K562 (cell line): ENCODE measurements around the gene DEPP1. TPM values are rescaled to one million over a fixed set of nuclear protein-coding genes. Genes with fewer than 3 reads are reported as not detected.
A peak's percentile ranks its signal among the peaks of the same experiment; 100 is the strongest.

Experiments
- JUN ChIP-seq, 2 experiments: sonication (generic) in 1 of 2; formaldehyde crosslinking in 1 of 2; IDR thresholded peaks; 2 replicates each; pipeline versions ENCODE4 v1.6.1 to v1.8.0; 2012 to 2022; ENCODE audit warnings: borderline replicate concordance in 2 of 2, mild to moderate bottlenecking in 2 of 2, improper control_type of control experiment in 1 of 2, low read depth in 1 of 2, low read length in 1 of 2, missing genetic modification reagents in 1 of 2
- MEF2A ChIP-seq: IDR thresholded peaks from 2 replicates; pipeline ENCODE4 v1.6.1; 2011; ENCODE audit warnings: low read depth, mild to moderate bottlenecking, low read length, moderate library complexity; ENCODE audit not compliant: control insufficient read depth
- SMAD3 ChIP-seq: fragments of 450-650 bp; formaldehyde crosslinking; conservative IDR thresholded peaks from 2 replicates; pipeline ENCODE4 v1.4.0; 2020; ENCODE audit warnings: mild to moderate bottlenecking
- ZBTB17 ChIP-seq: fragments of 450-650 bp; formaldehyde crosslinking; IDR thresholded peaks from 2 replicates; pipeline ENCODE4 v1.4.0; 2020; ENCODE audit warnings: mild to moderate bottlenecking
- ZNF12 ChIP-seq: sonication (generic); formaldehyde crosslinking; IDR thresholded peaks from 2 replicates; pipeline ENCODE4 v1.4.0; 2020; ENCODE audit warnings: mild to moderate bottlenecking, missing genetic modification reagents
- ZNF318 ChIP-seq, 2 experiments: fragments of 450-650 bp; IDR thresholded peaks; 2 replicates each; pipeline ENCODE4 v1.6.1; 2016; ENCODE audit warnings: mild to moderate bottlenecking in 2 of 2, borderline replicate concordance in 1 of 2, low read depth in 1 of 2, moderate library complexity in 1 of 2
- ZNF830 ChIP-seq: fragments of 250-450 bp; sonication (Bioruptor Pico); IDR thresholded peaks from 2 replicates; pipeline ENCODE4 v1.5.0; 2021; ENCODE audit warnings: mild to moderate bottlenecking
- polyA plus RNA-seq, 8 experiments: library from polyadenylated mRNA; depleted of rRNA in 4 of 8; stranded (reverse) in 5 of 8; unstranded in 3 of 8; fragments of >200 nt; fragmentation: Nextera tagmentation in 2 of 8; fragmentation: Illumina TruSeq in 1 of 8; extraction: Ambion mirVana in 2 of 8; extraction: Trizol in 1 of 8; gene quantifications; 2 replicates each; pipeline versions ENCODE4 v1.2.1 to v1.2.3, GENCODE V29; 2011 to 2014; ENCODE audit warnings: inconsistent platforms in 1 of 8, missing spikeins in 1 of 8
- total RNA-seq, 7 experiments: library from RNA; depleted of rRNA in 6 of 7; stranded (reverse); fragments of >200 nt in 6 of 7; fragmentation: Illumina TruSeq in 2 of 7; extraction: Trizol in 2 of 7; gene quantifications; 2 replicates each; pipeline versions ENCODE4 v1.2.1 to v1.2.3, GENCODE V29; 2011 to 2021; ENCODE audit warnings: low replicate concordance in 1 of 7
- TF ChIP-seq, protein P1 (sequence below): conservative IDR thresholded peaks from 2 replicates; pipeline ENCODE4 v1.6.1; 2011; ENCODE audit warnings: low read depth, mild to moderate bottlenecking, low read length; ENCODE audit not compliant: control insufficient read depth
- TF ChIP-seq, protein P2 (sequence below): fragments of 450-650 bp; formaldehyde crosslinking; IDR thresholded peaks from 2 replicates; pipeline ENCODE4 v1.4.0; 2022; ENCODE audit warnings: missing genetic modification characterization

DEPP1 gene
- total and polyA plus RNA-seq, 9 of the 15 experiments (the other 6 are each of a cell fraction or from before 2014, with no cell fraction given): 0.04 to 0.54 (median 0.20) TPM; not detected in 1

GRCh38 chr10:44968500-44969400 lies 9.9 kb downstream of the DEPP1 start (continued):
- TF ChIP-seq ZNF318 (IDR thresholded peaks at IDR 0.05; ENCODE audit: borderline replicate concordance in 1 of 2, low read depth in 1 of 2): no peak
- TF ChIP-seq SMAD3 (CRISPR knock-in tag): no peak
- no peak for TF ChIP-seq ZBTB17 (CRISPR knock-in tag)
- TF ChIP-seq ZNF12: no peak
- TF ChIP-seq, protein P1, sequence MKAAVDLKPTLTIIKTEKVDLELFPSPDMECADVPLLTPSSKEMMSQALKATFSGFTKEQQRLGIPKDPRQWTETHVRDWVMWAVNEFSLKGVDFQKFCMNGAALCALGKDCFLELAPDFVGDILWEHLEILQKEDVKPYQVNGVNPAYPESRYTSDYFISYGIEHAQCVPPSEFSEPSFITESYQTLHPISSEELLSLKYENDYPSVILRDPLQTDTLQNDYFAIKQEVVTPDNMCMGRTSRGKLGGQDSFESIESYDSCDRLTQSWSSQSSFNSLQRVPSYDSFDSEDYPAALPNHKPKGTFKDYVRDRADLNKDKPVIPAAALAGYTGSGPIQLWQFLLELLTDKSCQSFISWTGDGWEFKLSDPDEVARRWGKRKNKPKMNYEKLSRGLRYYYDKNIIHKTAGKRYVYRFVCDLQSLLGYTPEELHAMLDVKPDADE: no peak
- TF ChIP-seq, protein P2, sequence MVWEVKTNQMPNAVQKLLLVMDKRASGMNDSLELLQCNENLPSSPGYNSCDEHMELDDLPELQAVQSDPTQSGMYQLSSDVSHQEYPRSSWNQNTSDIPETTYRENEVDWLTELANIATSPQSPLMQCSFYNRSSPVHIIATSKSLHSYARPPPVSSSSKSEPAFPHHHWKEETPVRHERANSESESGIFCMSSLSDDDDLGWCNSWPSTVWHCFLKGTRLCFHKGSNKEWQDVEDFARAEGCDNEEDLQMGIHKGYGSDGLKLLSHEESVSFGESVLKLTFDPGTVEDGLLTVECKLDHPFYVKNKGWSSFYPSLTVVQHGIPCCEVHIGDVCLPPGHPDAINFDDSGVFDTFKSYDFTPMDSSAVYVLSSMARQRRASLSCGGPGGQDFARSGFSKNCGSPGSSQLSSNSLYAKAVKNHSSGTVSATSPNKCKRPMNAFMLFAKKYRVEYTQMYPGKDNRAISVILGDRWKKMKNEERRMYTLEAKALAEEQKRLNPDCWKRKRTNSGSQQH (CRISPR knock-in tag): peak; percentile 75; the same call in 1 of the 2 replicates
- TF ChIP-seq JUN (IDR thresholded peaks at IDR 0.05; ENCODE audit: borderline replicate concordance, low read depth, low read length): no peak
- TF ChIP-seq JUN (CRISPR knock-in tag; IDR thresholded peaks at IDR 0.05; ENCODE audit: borderline replicate concordance): no peak
- TF ChIP-seq ZNF830: no peak
- TF ChIP-seq MEF2A: no peak
